Stimulated activated CD4-positive, alpha-beta T cell treated with anti-CD3 and anti-CD28 coated beads, Interleukin-15, amount 100 ng/mL, for 48 hours (primary cell): ENCODE results near the gene PLXNB2.

Experiments used
- DNase-seq, 2 donors: peaks; one replicate each; pipeline ENCODE4 v3.0.0-alpha.2; 2020; ENCODE audit warnings: low read depth in 2 of 2

PLXNB2 gene

GRCh38 chr22:50232481-50233151 is 74.8 kb downstream of the PLXNB2 start:
- DNase-seq: no peak

GRCh38 chr22:50229370-50229769 is 78.1 kb downstream of the PLXNB2 start:
- DNase-seq: no peak

GRCh38 chr22:50228366-50228765 is 79.1 kb downstream of the PLXNB2 start:
- DNase-seq: no peak

- no peak for DNase-seq
Observed at GRCh38 chr22:50227579-50228215, 79.7 kb downstream of the PLXNB2 start.

GRCh38 chr22:50226875-50227165 is 80.6 kb downstream of the PLXNB2 start:
- DNase-seq: no peak

GRCh38 chr22:50226063-50226874 is 81.2 kb downstream of the PLXNB2 start:
- no peak for DNase-seq

- no peak for DNase-seq
Observed at GRCh38 chr22:50225200-50225969, 82.1 kb downstream of the PLXNB2 start.
